HepG2 (cell line): ENCODE data around the gene MYO7B. TPM values are rescaled to one million over a fixed set of nuclear protein-coding genes. Genes with fewer than 3 reads are reported as not detected.

Experiments
- ATAC-seq: fragments of 200-7000 bp; cut with Tn5 transposase; 3 replicates; pipeline ENCODE4 v1.9.1; 2020; ENCODE audit warnings: mild to moderate bottlenecking, moderate library complexity
- BruUV-seq: library from RNA; stranded (reverse); fragments of 400-500 nt; replicated peaks from 2 replicates; lab custom pipeline; 2021; lab: Mats Ljungman, UMichigan
- CTCF ChIA-PET: fragments of 300-600 bp; formaldehyde crosslinking; extraction: SDS; loops from one replicate; lab custom pipeline; 2021; ENCODE audit warnings: low total read pairs, inconsistent platforms, low intra/inter-chr PET ratio; lab: Yijun Ruan, JAX
- POLR2A ChIA-PET: fragments of 350-600 bp; sonication (Branson Sonifier 250); formaldehyde crosslinking; loops from one replicate; lab custom pipeline; 2020; ENCODE audit warnings: antibody characterized with exemption, inconsistent platforms; lab: Yijun Ruan, JAX
- DNase-seq: peaks from one replicate; pipeline ENCODE4 v3.0.0-alpha.2; 2015; ENCODE audit warnings: low spot score
- FAIRE-seq: peaks from 3 replicates; lab custom pipeline; 2011; peaks lifted over from hg19 to GRCh38; lab: Jason Lieb, UNC
- H2AFZ ChIP-seq: one replicate; pipeline ENCODE4 v1.6.1; 2011; ENCODE audit warnings: low read length, inconsistent platforms
- H3K27ac ChIP-seq: fragments of 300-600 bp; 3 replicates; pipeline ENCODE4 v1.8.0; 2011; ENCODE audit warnings: mixed run types, mild to moderate bottlenecking, mixed read lengths, low read length, inconsistent platforms; ENCODE audit not compliant: insufficient read depth; ENCODE audit errors: extremely low read length
- H3K27me3 ChIP-seq, 2 experiments: fragments of 200-600 bp in 1 of 2; 2 replicates in 1 of 2; 3 replicates in 1 of 2; pipeline versions ENCODE4 v1.6.0 to v1.8.0; 2011; ENCODE audit warnings: low read length in 2 of 2, mild to moderate bottlenecking in 2 of 2, moderate library complexity in 2 of 2, inconsistent platforms in 1 of 2; ENCODE audit not compliant: insufficient read depth in 2 of 2, control insufficient read depth in 1 of 2
- H3K36me3 ChIP-seq, 2 experiments: fragments of 200-600 bp in 1 of 2; replicated peaks in 1 of 2; 2 replicates in 1 of 2; 3 replicates in 1 of 2; pipeline versions ENCODE4 v1.5.1 to v1.8.0; 2011; ENCODE audit warnings: low read length in 2 of 2, inconsistent platforms in 1 of 2; ENCODE audit not compliant: insufficient read depth in 2 of 2, control insufficient read depth in 1 of 2
- H3K4me1 ChIP-seq: 2 replicates; pipeline ENCODE4 v1.5.1; 2012; ENCODE audit warnings: low read length, inconsistent platforms; ENCODE audit not compliant: insufficient read depth
- H3K4me2 ChIP-seq: 2 replicates; pipeline ENCODE4 v1.6.0; 2011; ENCODE audit warnings: low read depth, low read length, inconsistent platforms
- H3K4me3 ChIP-seq, 3 experiments: fragments of 200-600 bp in 1 of 3; sonication (generic), shearing (Covaris generic) in 1 of 3; replicated peaks in 1 of 3; 2 replicates each; pipeline ENCODE4 v1.5.1; 2011 to 2016; ENCODE audit warnings: low read length in 3 of 3, inconsistent platforms in 2 of 3, low read depth in 2 of 3, mild to moderate bottlenecking in 2 of 3, control low read depth in 1 of 3, mixed read lengths in 1 of 3; ENCODE audit not compliant: insufficient read depth in 1 of 3
- H3K79me2 ChIP-seq: one replicate; pipeline ENCODE4 v1.6.1; 2011; ENCODE audit warnings: low read length, inconsistent platforms; ENCODE audit not compliant: insufficient read depth
- H3K9ac ChIP-seq: 2 replicates; pipeline ENCODE4 v1.6.0; 2011; ENCODE audit warnings: mild to moderate bottlenecking, low read depth, low read length, inconsistent platforms; ENCODE audit not compliant: insufficient read depth
- H3K9me3 ChIP-seq: 2 replicates; pipeline ENCODE4 v1.5.1; 2012; ENCODE audit warnings: mild to moderate bottlenecking, low read length
- H4K20me1 ChIP-seq: 2 replicates; pipeline ENCODE4 v1.6.0; 2011; ENCODE audit warnings: inconsistent platforms, mild to moderate bottlenecking, low read length, moderate library complexity; ENCODE audit not compliant: insufficient read depth
- CBX2 ChIP-seq, 2 experiments: fragments of 200-600 bp in 1 of 2; sonication (generic); formaldehyde crosslinking in 1 of 2; IDR thresholded peaks; 2 replicates each; pipeline versions ENCODE4 v1.7.0 to v1.8.1; 2018 to 2022; ENCODE audit warnings: low read depth in 2 of 2, low read length in 1 of 2, mild to moderate bottlenecking in 1 of 2, missing genetic modification reagents in 1 of 2
- CTCF ChIP-seq: sonication (generic); formaldehyde crosslinking; IDR thresholded peaks from 2 replicates; pipeline ENCODE4 v1.5.0; 2020; ENCODE audit warnings: mild to moderate bottlenecking, missing genetic modification reagents, moderate library complexity
- HNRNPK ChIP-seq: fragments of 200-400 bp; formaldehyde crosslinking; IDR thresholded peaks from 2 replicates; pipeline ENCODE4 v1.6.1; 2018; ENCODE audit warnings: low read length, low read depth, moderate library complexity, mild to moderate bottlenecking; ENCODE audit not compliant: poor library complexity, severe bottlenecking
- HNRNPUL1 ChIP-seq: fragments of 200-400 bp; formaldehyde crosslinking; IDR thresholded peaks from 2 replicates; pipeline ENCODE4 v1.6.1; 2017; ENCODE audit warnings: low read depth, mild to moderate bottlenecking, low read length, moderate library complexity
- LBX2 ChIP-seq: sonication (generic); formaldehyde crosslinking; IDR thresholded peaks from 2 replicates; pipeline ENCODE4 v1.5.0; 2020; ENCODE audit warnings: missing genetic modification reagents, mild to moderate bottlenecking, borderline replicate concordance
- PCBP1 ChIP-seq: fragments of 200-400 bp; formaldehyde crosslinking; IDR thresholded peaks from 2 replicates; pipeline ENCODE4 v1.6.1; 2017; ENCODE audit warnings: mild to moderate bottlenecking, low read depth, low read length, borderline replicate concordance
- REXO4 ChIP-seq: sonication (generic); formaldehyde crosslinking; IDR thresholded peaks from 2 replicates; pipeline ENCODE4 v1.8.0; 2022; ENCODE audit warnings: missing genetic modification reagents, mild to moderate bottlenecking, borderline replicate concordance
- RFXANK ChIP-seq: IDR thresholded peaks from 2 replicates; pipeline ENCODE4 v1.6.1; 2016
- ZNF230 ChIP-seq: sonication (generic); formaldehyde crosslinking; IDR thresholded peaks from 2 replicates; pipeline ENCODE4 v1.4.0; 2020; ENCODE audit warnings: mild to moderate bottlenecking, missing genetic modification reagents
- ZNF709 ChIP-seq: sonication (generic); formaldehyde crosslinking; IDR thresholded peaks from 2 replicates; pipeline ENCODE4 v1.5.0; 2020; ENCODE audit warnings: mild to moderate bottlenecking, missing genetic modification reagents
- ZNF883 ChIP-seq: sonication (generic); formaldehyde crosslinking; IDR thresholded peaks from 2 replicates; pipeline ENCODE4 v1.5.1; 2020; ENCODE audit warnings: mild to moderate bottlenecking, missing genetic modification reagents; ENCODE audit errors: not compliant biosample characterization
- ZSCAN20 ChIP-seq: sonication (generic); formaldehyde crosslinking; IDR thresholded peaks from 2 replicates; pipeline ENCODE4 v1.4.0; 2020; ENCODE audit warnings: missing genetic modification reagents, mild to moderate bottlenecking, borderline replicate concordance
- ZSCAN9 ChIP-seq: IDR thresholded peaks from 2 replicates; pipeline ENCODE4 v1.6.1; 2016; ENCODE audit warnings: borderline replicate concordance
- WGBS: methylation state at CpG from one replicate; pipeline ENCODE4 v1.1.6; 2017; ENCODE audit warnings: low lambda C conversion rate; 5-methylcytosine and 5-hydroxymethylcytosine counted together
- in situ Hi-C: cut with HindIII; loops from 2 replicates; pipeline ENCODE4 v1.10.0; 2017; ENCODE audit warnings: low pct_unique_long_range_greater_than_20kb; ENCODE audit not compliant: extremely low pct_ligation_motif_present
- intact Hi-C: fragments of 100-400 bp; cut with micrococcal nuclease; formaldehyde crosslinking; loops from one replicate; pipeline ENCODE4 v1.10.0; 2022; ENCODE audit not compliant: unreplicated experiment
- polyA plus RNA-seq, 8 experiments: library from polyadenylated mRNA; depleted of rRNA in 3 of 8; stranded (reverse) in 7 of 8; unstranded in 1 of 8; fragments of >200 nt; fragmentation: Illumina TruSeq in 4 of 8; extraction: Trizol in 4 of 8; gene quantifications; 2 replicates each; pipeline versions ENCODE4 v1.2.1 to v1.2.3, GENCODE V29; 2011 to 2016; ENCODE audit warnings: low read depth in 4 of 8, missing spikeins in 1 of 8, mixed read lengths in 1 of 8; ENCODE audit not compliant: insufficient read depth in 1 of 8
- total RNA-seq, 5 experiments: library from RNA; depleted of rRNA; stranded (reverse); fragments of >200 nt; fragmentation: Illumina TruSeq; extraction: Trizol; gene quantifications; 2 replicates each; pipeline ENCODE4 v1.2.3, GENCODE V29; 2016; ENCODE audit warnings: low read depth in 1 of 5
- TF ChIP-seq, protein P1 (sequence below): sonication (generic); formaldehyde crosslinking; IDR thresholded peaks from 2 replicates; pipeline ENCODE4 v1.5.0; 2020; ENCODE audit warnings: mild to moderate bottlenecking, low read depth, missing genetic modification reagents, borderline replicate concordance

MYO7B gene
- total and polyA plus RNA-seq, 2 of the 13 experiments (the other 11 are each of a cell fraction or from before 2014, with no cell fraction given): not detected

GRCh38 chr2:127675331-127676261 lies 140.1 kb downstream of the MYO7B start, which contains the start of gene LIMS2 (continued):
- TF ChIP-seq CTCF (peak; percentile 53), ZNF709 (CRISPR knock-in tag) (no peak), CBX2 (IDR thresholded peaks at IDR 0.05; ENCODE audit: low read depth, low read length) (peak; percentile 83), CBX2 (CRISPR knock-in tag; IDR thresholded peaks at IDR 0.05; ENCODE audit: low read depth) (0 out of 2 replicates have a peak, but pooled peaks have one; percentile 72), ZSCAN9 (no peak), HNRNPK (peak; percentile 96), PCBP1 (0 out of 2 replicates have a peak, but pooled peaks have one; percentile 70)

DNA sequence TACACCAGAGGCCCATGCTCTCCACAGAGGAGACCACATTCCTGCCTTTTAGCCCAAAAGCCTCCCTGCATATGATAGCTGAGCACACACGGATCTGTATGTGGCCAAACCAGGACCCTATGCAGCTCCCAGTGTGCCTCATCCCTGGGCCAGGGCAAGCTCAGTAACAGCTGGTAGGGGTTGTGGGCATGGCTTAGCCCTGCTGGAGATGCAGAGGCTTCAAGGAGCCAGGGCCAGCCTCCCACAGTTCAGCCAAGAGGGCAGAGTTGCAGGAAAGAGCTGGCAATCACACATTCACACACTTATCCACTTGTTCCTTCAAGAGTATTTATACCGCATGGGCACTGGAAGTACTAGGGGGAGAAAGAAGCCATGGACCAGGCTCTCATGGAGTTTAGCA lies 141.4 kb downstream of the MYO7B start:
- H3K9ac ChIP-seq: no peak overlapping the region
- H3K4me1 ChIP-seq: peaks cover 27% of the 10 kb centered on the region
- H3K4me3 ChIP-seq: no peak overlapping the region
- peaks cover 20 to 91% of the 10 kb centered on the region in 2 experiments for H3K27me3 ChIP-seq
- no TSS peak for BruUV-seq
- H3K9me3 ChIP-seq: no peaks in the 10 kb centered on the region
- intact Hi-C loops (no loop called here), in situ Hi-C loops (no loop called here)
- H4K20me1 ChIP-seq: no peaks in the 10 kb centered on the region; the same call in 1 of the 2 replicates
- ATAC-seq (no peak), DNase-seq (no peak), FAIRE-seq (no peak)
- no peak overlapping the region for H3K27ac ChIP-seq
- no peaks in the 10 kb centered on the region for H3K36me3 ChIP-seq
- TF ChIP-seq LBX2 (CRISPR knock-in tag) (no peak), ZNF883 (no peak), ZNF230 (CRISPR knock-in tag) (no peak), REXO4 (no peak), ZSCAN20 (CRISPR knock-in tag) (no peak), HNRNPUL1 (no peak), RFXANK (CRISPR knock-in tag) (no peak)
- TF ChIP-seq, protein P1, sequence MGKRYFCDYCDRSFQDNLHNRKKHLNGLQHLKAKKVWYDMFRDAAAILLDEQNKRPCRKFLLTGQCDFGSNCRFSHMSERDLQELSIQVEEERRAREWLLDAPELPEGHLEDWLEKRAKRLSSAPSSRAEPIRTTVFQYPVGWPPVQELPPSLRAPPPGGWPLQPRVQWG (CRISPR knock-in tag): no peak
- H3K4me2 ChIP-seq: no peak overlapping the region
- H3K79me2 ChIP-seq: no peaks in the 10 kb centered on the region
- POLR2A ChIA-PET: interaction anchor here (0.9 kb wide), 1 partner anchor 25 kb away, joined by 3 read pairs; the partner anchor contains the start of gene SFT2D3
- 46% methylated on average over 2 of the region's 2 CpGs for WGBS
- no peak overlapping the region for H2AFZ ChIP-seq
- CTCF ChIA-PET: no interaction called here
